H9 (cell line): ENCODE measurements around the gene PDK2. TPM values are rescaled to one million over a fixed set of nuclear protein-coding genes. Genes with fewer than 3 reads are reported as not detected.

Experiments used
- DNase-seq: peaks from one replicate; pipeline ENCODE4 v3.0.0-alpha.2; 2017
- H2AFZ ChIP-seq: one replicate; pipeline ENCODE4 v1.6.1; 2013; ENCODE audit warnings: mild to moderate bottlenecking, low read length, control low read depth, moderate library complexity
- H2AK5ac ChIP-seq: 2 replicates; pipeline ENCODE4 v1.6.1; 2013; ENCODE audit warnings: low read length, control low read depth, mixed read lengths; ENCODE audit not compliant: insufficient read length
- H2BK120ac ChIP-seq: one replicate; pipeline ENCODE4 v1.6.1; 2013; ENCODE audit warnings: low read depth, mild to moderate bottlenecking, low read length, control low read depth, inconsistent platforms; ENCODE audit not compliant: poor library complexity, severe bottlenecking
- H2BK12ac ChIP-seq: 2 replicates; pipeline ENCODE4 v1.6.1; 2013; ENCODE audit warnings: low read length, control low read depth, mixed read lengths, low read depth; ENCODE audit not compliant: insufficient read length
- H2BK15ac ChIP-seq: 2 replicates; pipeline ENCODE4 v1.6.1; 2013; ENCODE audit warnings: low read depth, low read length, control low read depth
- H2BK20ac ChIP-seq: one replicate; pipeline ENCODE4 v1.6.1; 2013; ENCODE audit warnings: low read depth, mild to moderate bottlenecking, low read length, control low read depth, inconsistent platforms; ENCODE audit not compliant: poor library complexity, severe bottlenecking
- H2BK5ac ChIP-seq: 2 replicates; pipeline ENCODE4 v1.6.1; 2013; ENCODE audit warnings: low read length, control low read depth, mixed read lengths; ENCODE audit not compliant: insufficient read length
- H3K14ac ChIP-seq: 2 replicates; pipeline ENCODE4 v1.6.1; 2013; ENCODE audit warnings: low read length, control low read depth; ENCODE audit not compliant: insufficient read depth
- H3K18ac ChIP-seq: 2 replicates; pipeline ENCODE4 v1.6.1; 2013; ENCODE audit warnings: low read depth, mild to moderate bottlenecking, mixed read lengths, low read length, control low read depth; ENCODE audit not compliant: insufficient read length
- H3K23ac ChIP-seq: 2 replicates; pipeline ENCODE4 v1.6.1; 2013; ENCODE audit warnings: low read length, control low read depth, mixed read lengths, low read depth; ENCODE audit not compliant: insufficient read length
- H3K23me2 ChIP-seq: 2 replicates; pipeline ENCODE4 v1.6.1; 2013; ENCODE audit warnings: low read depth, mild to moderate bottlenecking, mixed read lengths, low read length, control low read depth; ENCODE audit not compliant: insufficient read length, poor library complexity, severe bottlenecking
- H3K27ac ChIP-seq: 2 replicates; pipeline ENCODE4 v1.5.1; 2013; ENCODE audit warnings: low read length, control low read depth, mixed read lengths, low read depth; ENCODE audit not compliant: insufficient read length
- H3K27me3 ChIP-seq: 2 replicates; pipeline ENCODE4 v1.6.1; 2013; ENCODE audit warnings: low read length, control low read depth, inconsistent platforms; ENCODE audit not compliant: insufficient read depth
- H3K4ac ChIP-seq: 2 replicates; pipeline ENCODE4 v1.6.1; 2013; ENCODE audit warnings: low read depth, mild to moderate bottlenecking, control low read depth, inconsistent platforms, low read length, moderate library complexity
- H3K4me1 ChIP-seq: 2 replicates; pipeline ENCODE4 v1.6.1; 2013; ENCODE audit warnings: low read length, control low read depth, inconsistent platforms; ENCODE audit not compliant: insufficient read depth
- H3K4me2 ChIP-seq: 2 replicates; pipeline ENCODE4 v1.6.1; 2013; ENCODE audit warnings: low read length, control low read depth, mixed read lengths; ENCODE audit not compliant: insufficient read length, insufficient read depth
- H3K56ac ChIP-seq: 2 replicates; pipeline ENCODE4 v1.6.1; 2013; ENCODE audit warnings: low read depth, mild to moderate bottlenecking, mixed read lengths, low read length, control low read depth; ENCODE audit not compliant: insufficient read length
- H3K79me1 ChIP-seq: 2 replicates; pipeline ENCODE4 v1.6.1; 2013; ENCODE audit warnings: low read depth, mild to moderate bottlenecking, moderate library complexity, low read length, control low read depth, inconsistent platforms; ENCODE audit not compliant: insufficient read depth, poor library complexity, severe bottlenecking
- H3K79me2 ChIP-seq: 2 replicates; pipeline ENCODE4 v1.6.1; 2013; ENCODE audit warnings: low read length, control low read depth, inconsistent platforms; ENCODE audit not compliant: insufficient read depth
- H3K9ac ChIP-seq: 2 replicates; pipeline ENCODE4 v1.6.1; 2013; ENCODE audit warnings: low read length, control low read depth, mixed read lengths; ENCODE audit not compliant: insufficient read length; ENCODE audit errors: extremely low read depth
- H3K9me3 ChIP-seq: one replicate; pipeline ENCODE4 v1.6.1; 2013; ENCODE audit warnings: low read depth, low read length, inconsistent platforms; ENCODE audit not compliant: control insufficient read depth
- H3T11ph ChIP-seq: one replicate; pipeline ENCODE4 v1.6.1; 2013; ENCODE audit warnings: mild to moderate bottlenecking, low read length, control low read depth, inconsistent platforms
- H4K20me1 ChIP-seq: one replicate; pipeline ENCODE4 v1.6.1; 2013; ENCODE audit not compliant: control insufficient read depth, insufficient read length, insufficient read depth
- H4K5ac ChIP-seq: 2 replicates; pipeline ENCODE4 v1.6.1; 2013; ENCODE audit warnings: low read depth, mild to moderate bottlenecking, mixed read lengths, low read length, control low read depth; ENCODE audit not compliant: insufficient read length
- H4K8ac ChIP-seq: replicated peaks from 2 replicates; pipeline ENCODE4 v1.6.1; 2013; ENCODE audit warnings: low read length, control low read depth, mixed read lengths, low read depth; ENCODE audit not compliant: insufficient read length
- H4K91ac ChIP-seq: 2 replicates; pipeline ENCODE4 v1.6.1; 2013; ENCODE audit warnings: low read depth, mild to moderate bottlenecking, moderate library complexity, mixed read lengths, low read length, control low read depth; ENCODE audit not compliant: insufficient read length
- H3K27ac Mint-ChIP-seq, 3 experiments: 2 replicates in 2 of 3; 3 replicates in 1 of 3; pipeline ENCODE4 v1.8.0; 2020 to 2021; ENCODE audit warnings: mixed read lengths in 3 of 3, mild to moderate bottlenecking in 1 of 3, moderate library complexity in 1 of 3
- H3K27me3 Mint-ChIP-seq: 2 replicates; pipeline ENCODE4 v1.8.0; 2021; ENCODE audit warnings: low read depth, mild to moderate bottlenecking, moderate library complexity, mixed read lengths
- H3K36me3 Mint-ChIP-seq, 3 experiments: 2 replicates in 2 of 3; 3 replicates in 1 of 3; pipeline ENCODE4 v1.8.0; 2020 to 2021; ENCODE audit warnings: low read depth in 3 of 3, mixed read lengths in 3 of 3; ENCODE audit not compliant: insufficient read depth in 1 of 3
- H3K4me1 Mint-ChIP-seq, 2 experiments: 2 replicates each; pipeline ENCODE4 v1.8.0; 2020; ENCODE audit warnings: mixed read lengths in 2 of 2
- H3K4me3 Mint-ChIP-seq, 2 experiments: 2 replicates in 1 of 2; 3 replicates in 1 of 2; pipeline ENCODE4 v1.8.0; 2020 to 2021; ENCODE audit warnings: mild to moderate bottlenecking in 2 of 2, mixed read lengths in 2 of 2, moderate library complexity in 1 of 2
- H3K9me3 Mint-ChIP-seq, 2 experiments: 2 replicates in 1 of 2; 3 replicates in 1 of 2; pipeline ENCODE4 v1.8.0; 2020; ENCODE audit warnings: mild to moderate bottlenecking in 2 of 2, mixed read lengths in 2 of 2, moderate library complexity in 1 of 2
- WGBS: extraction: QIAGEN DNeasy Blood & Tissue Kit; methylation state at CpG from one replicate; pipeline ENCODE4 v1.1.7; 2013; ENCODE audit warnings: missing lambda C conversion rate, low lambda C conversion rate, mixed read lengths; ENCODE audit not compliant: insufficient read length; ENCODE audit errors: extremely low coverage; 5-methylcytosine and 5-hydroxymethylcytosine counted together
- total RNA-seq: library from RNA; stranded (reverse); gene quantifications from 2 replicates; pipeline ENCODE4 v1.2.1, GENCODE V29; 2021
- TF ChIP-seq, protein P1 (sequence below): fragments of 200-600 bp; sonication (generic); conservative IDR thresholded peaks from 3 replicates; pipeline ENCODE4 v1.8.0; 2021; ENCODE audit warnings: antibody characterized with exemption, mild to moderate bottlenecking

Gene PDK2
- total RNA-seq, 1 experiment from 2014 or later: 19.9 TPM

DNA sequence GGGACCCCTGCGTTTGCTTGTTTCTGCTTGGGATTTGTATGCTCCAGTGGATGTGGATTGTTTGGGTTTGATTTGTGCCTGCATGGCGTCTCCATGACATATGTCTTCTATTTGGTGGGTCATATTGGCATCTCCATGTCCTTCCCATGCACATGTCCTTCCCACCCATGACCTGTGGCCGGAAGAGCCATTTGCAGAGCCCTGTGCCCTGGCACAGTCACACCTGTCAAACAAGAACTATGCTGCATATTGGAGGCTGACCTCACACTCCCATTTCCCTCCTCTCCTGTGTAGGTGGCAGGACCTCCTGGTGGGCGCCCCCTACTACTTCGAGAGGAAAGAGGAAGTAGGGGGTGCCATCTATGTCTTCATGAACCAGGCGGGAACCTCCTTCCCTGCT, 23.5 kb upstream of the PDK2 start:
- peaks cover 0 to 4% of the 10 kb centered on the region in 2 experiments; a peak in 3 of 5 replicates for H3K9me3 Mint-ChIP-seq

More for the DNA sequence above, 23.5 kb upstream of the PDK2 start:
- H4K91ac ChIP-seq: no peak overlapping the region
- H4K8ac ChIP-seq: no peak overlapping the region
- H4K20me1 ChIP-seq: no peaks in the 10 kb centered on the region
- no peak overlapping the region for H3K14ac ChIP-seq
- H2BK5ac ChIP-seq: no peak overlapping the region
- H3K79me1 ChIP-seq: no peaks in the 10 kb centered on the region
- TF ChIP-seq, protein P1, sequence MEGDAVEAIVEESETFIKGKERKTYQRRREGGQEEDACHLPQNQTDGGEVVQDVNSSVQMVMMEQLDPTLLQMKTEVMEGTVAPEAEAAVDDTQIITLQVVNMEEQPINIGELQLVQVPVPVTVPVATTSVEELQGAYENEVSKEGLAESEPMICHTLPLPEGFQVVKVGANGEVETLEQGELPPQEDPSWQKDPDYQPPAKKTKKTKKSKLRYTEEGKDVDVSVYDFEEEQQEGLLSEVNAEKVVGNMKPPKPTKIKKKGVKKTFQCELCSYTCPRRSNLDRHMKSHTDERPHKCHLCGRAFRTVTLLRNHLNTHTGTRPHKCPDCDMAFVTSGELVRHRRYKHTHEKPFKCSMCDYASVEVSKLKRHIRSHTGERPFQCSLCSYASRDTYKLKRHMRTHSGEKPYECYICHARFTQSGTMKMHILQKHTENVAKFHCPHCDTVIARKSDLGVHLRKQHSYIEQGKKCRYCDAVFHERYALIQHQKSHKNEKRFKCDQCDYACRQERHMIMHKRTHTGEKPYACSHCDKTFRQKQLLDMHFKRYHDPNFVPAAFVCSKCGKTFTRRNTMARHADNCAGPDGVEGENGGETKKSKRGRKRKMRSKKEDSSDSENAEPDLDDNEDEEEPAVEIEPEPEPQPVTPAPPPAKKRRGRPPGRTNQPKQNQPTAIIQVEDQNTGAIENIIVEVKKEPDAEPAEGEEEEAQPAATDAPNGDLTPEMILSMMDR: no peak
- H2AFZ ChIP-seq: no peak overlapping the region
- no peak overlapping the region for H3K18ac ChIP-seq
- no peak overlapping the region for H2BK15ac ChIP-seq
- H3K4me3 Mint-ChIP-seq: no peak overlapping the region
- no peak for DNase-seq
- H3K4ac ChIP-seq: no peak overlapping the region
- H3K27me3 ChIP-seq: no peaks in the 10 kb centered on the region
- H3K4me1 Mint-ChIP-seq: peaks cover 0 to 8% of the 10 kb centered on the region in 2 experiments; a peak in 2 of 4 replicates
- no peak overlapping the region for H2AK5ac ChIP-seq
- no peak overlapping the region for H3K9ac ChIP-seq
- no peak overlapping the region for H3K27ac ChIP-seq
- H3K23me2 ChIP-seq: no peaks in the 10 kb centered on the region
- H3K79me2 ChIP-seq: no peaks in the 10 kb centered on the region; the same call in 1 of the 2 replicates
- H3K27ac Mint-ChIP-seq: no peak overlapping the region
- no peak overlapping the region for H4K5ac ChIP-seq
- H3K56ac ChIP-seq: no peak overlapping the region
- H3K36me3 Mint-ChIP-seq: peaks cover 5 to 21% (median 11%) of the 10 kb centered on the region in 3 experiments
- no peak overlapping the region for H3K4me2 ChIP-seq
- WGBS: no CpG with 5 or more reads among the region's 6 CpGs
- H2BK20ac ChIP-seq: no peak overlapping the region
- H2BK120ac ChIP-seq: no peak overlapping the region
- H2BK12ac ChIP-seq: no peak overlapping the region
- H3T11ph ChIP-seq: no peak overlapping the region
- no peak overlapping the region for H3K23ac ChIP-seq
- H3K9me3 ChIP-seq: no peaks in the 10 kb centered on the region
- H3K4me1 ChIP-seq: no peaks in the 10 kb centered on the region
- H3K27me3 Mint-ChIP-seq: peaks cover 1% of the 10 kb centered on the region; the same call in 1 of the 2 replicates
